H1 (cell line): ENCODE results near the gene LGI4. TPM values are rescaled to one million over a fixed set of nuclear protein-coding genes. Genes with fewer than 3 reads are reported as not detected.

ENCODE experiments used
- CTCF ChIA-PET: fragments of 300-600 bp; sonication (Branson Sonifier 250); formaldehyde crosslinking; loops from one replicate; lab custom pipeline; 2021; ENCODE audit not compliant: partially characterized antibody; lab: Charles Lee
- POLR2A ChIA-PET: fragments of 300-600 bp; sonication (Branson Sonifier 250); formaldehyde crosslinking; loops from one replicate; lab custom pipeline; 2021; ENCODE audit warnings: inconsistent platforms; ENCODE audit not compliant: partially characterized antibody; lab: Charles Lee
- DNase-seq, 2 experiments: peaks; one replicate each; pipeline versions ENCODE4 v3.0.0 to v3.0.0-alpha.2; 2010 to 2022; ENCODE audit warnings: low spot score in 2 of 2, low read depth in 1 of 2, mixed read lengths in 1 of 2
- FAIRE-seq: peaks from 2 replicates; lab custom pipeline; 2011; peaks lifted over from hg19 to GRCh38; lab: Jason Lieb, UNC
- H2AFZ ChIP-seq: 2 replicates; pipeline ENCODE4 v1.8.1; 2012; ENCODE audit warnings: low read length, inconsistent platforms
- H2AK5ac ChIP-seq: 2 replicates; pipeline ENCODE4 v1.6.1; 2013; ENCODE audit warnings: low read depth, low read length
- H2BK120ac ChIP-seq: replicated peaks from 2 replicates; pipeline ENCODE3; 2013; ENCODE audit warnings: low read depth, low read length, inconsistent platforms
- H2BK12ac ChIP-seq: 2 replicates; pipeline ENCODE4 v1.6.1; 2013; ENCODE audit warnings: low read depth, low read length
- H2BK15ac ChIP-seq: 2 replicates; pipeline ENCODE4 v1.6.1; 2013; ENCODE audit warnings: low read length
- H2BK20ac ChIP-seq: 2 replicates; pipeline ENCODE4 v1.6.1; 2013; ENCODE audit warnings: low read length
- H2BK5ac ChIP-seq: 2 replicates; pipeline ENCODE4 v1.6.1; 2013; ENCODE audit warnings: low read depth, low read length
- H3K14ac ChIP-seq: 2 replicates; pipeline ENCODE4 v1.6.1; 2013; ENCODE audit warnings: inconsistent platforms; ENCODE audit not compliant: insufficient read length
- H3K18ac ChIP-seq: 2 replicates; pipeline ENCODE4 v1.6.1; 2013; ENCODE audit warnings: low read length; ENCODE audit errors: extremely low read depth
- H3K23ac ChIP-seq: 2 replicates; pipeline ENCODE4 v1.6.1; 2013; ENCODE audit warnings: inconsistent platforms; ENCODE audit not compliant: insufficient read length
- H3K23me2 ChIP-seq: 2 replicates; pipeline ENCODE4 v1.6.1; 2013; ENCODE audit warnings: low read depth, low read length
- H3K27ac ChIP-seq: 2 replicates; pipeline ENCODE4 v1.6.1; 2011; ENCODE audit warnings: low read depth, low read length, inconsistent platforms
- H3K27me3 ChIP-seq, 4 experiments: replicated peaks in 1 of 4; 1 replicate in 1 of 4; 2 replicates in 3 of 4; pipeline versions ENCODE4 v1.6.1 to v1.8.1; 2011 to 2013; ENCODE audit warnings: low read length in 3 of 4, mild to moderate bottlenecking in 3 of 4, inconsistent platforms in 2 of 4, mixed read lengths in 2 of 4, moderate library complexity in 1 of 4; ENCODE audit not compliant: control insufficient read depth in 3 of 4, insufficient read depth in 3 of 4; ENCODE audit errors: extremely low read depth in 1 of 4
- H3K36me3 ChIP-seq, 4 experiments: 2 replicates each; pipeline versions ENCODE4 v1.6.1 to v1.8.1; 2011 to 2013; ENCODE audit warnings: mild to moderate bottlenecking in 4 of 4, low read length in 3 of 4, moderate library complexity in 2 of 4, control low read depth in 1 of 4, inconsistent platforms in 1 of 4; ENCODE audit not compliant: insufficient read depth in 4 of 4, control insufficient read depth in 2 of 4
- H3K4ac ChIP-seq: replicated peaks from 2 replicates; pipeline ENCODE3; 2013; ENCODE audit warnings: low read length, low read depth, mixed read lengths, inconsistent platforms; ENCODE audit not compliant: insufficient read length
- H3K4me1 ChIP-seq, 4 experiments: replicated peaks in 1 of 4; 1 replicate in 1 of 4; 2 replicates in 3 of 4; pipeline versions ENCODE4 v1.6.1 to v1.8.1; 2011 to 2013; ENCODE audit warnings: low read length in 3 of 4, inconsistent platforms in 2 of 4, mixed read lengths in 1 of 4; ENCODE audit not compliant: insufficient read depth in 4 of 4, control insufficient read depth in 3 of 4
- H3K4me2 ChIP-seq, 2 experiments: 2 replicates each; pipeline versions ENCODE4 v1.6.1 to v1.8.1; 2011 to 2013; ENCODE audit warnings: low read depth in 2 of 2, low read length in 2 of 2, control low read depth in 1 of 2, inconsistent platforms in 1 of 2, mild to moderate bottlenecking in 1 of 2; ENCODE audit not compliant: insufficient read depth in 1 of 2
- H3K4me3 ChIP-seq, 4 experiments: fragments of 200-600, 300-600 bp in 1 of 4; sonication (generic), shearing (Covaris generic), sonication (Bioruptor Twin) in 1 of 4; 2 replicates each; pipeline versions ENCODE4 v1.5.1 to v1.8.1; 2011 to 2016; ENCODE audit warnings: low read length in 4 of 4, low read depth in 3 of 4, control low read depth in 2 of 4, inconsistent platforms in 2 of 4, mild to moderate bottlenecking in 2 of 4, mixed read lengths in 1 of 4, moderate library complexity in 1 of 4; ENCODE audit not compliant: insufficient read depth in 2 of 4; ENCODE audit errors: extremely low read depth in 1 of 4
- H3K56ac ChIP-seq: replicated peaks from 2 replicates; pipeline ENCODE3; 2013; ENCODE audit warnings: low read depth, mild to moderate bottlenecking, mixed read lengths, low read length, inconsistent platforms; ENCODE audit not compliant: insufficient read length
- H3K79me1 ChIP-seq: 2 replicates; pipeline ENCODE4 v1.6.1; 2013; ENCODE audit warnings: low read depth, low read length, control low read depth
- H3K79me2 ChIP-seq, 2 experiments: 2 replicates each; pipeline versions ENCODE4 v1.6.1 to v1.8.1; 2012 to 2013; ENCODE audit warnings: low read length in 2 of 2, mild to moderate bottlenecking in 2 of 2, inconsistent platforms in 1 of 2; ENCODE audit not compliant: insufficient read depth in 2 of 2, control insufficient read depth in 1 of 2
- H3K9ac ChIP-seq, 4 experiments: replicated peaks in 1 of 4; 1 replicate in 1 of 4; 2 replicates in 3 of 4; pipeline versions ENCODE4 v1.6.1 to v1.8.1; 2011 to 2013; ENCODE audit warnings: low read depth in 3 of 4, low read length in 3 of 4, control low read depth in 2 of 4, mild to moderate bottlenecking in 2 of 4, moderate library complexity in 2 of 4, inconsistent platforms in 1 of 4; ENCODE audit errors: extremely low read depth in 1 of 4
- H3K9me3 ChIP-seq, 2 experiments: 2 replicates each; pipeline versions ENCODE4 v1.6.1 to v1.8.1; 2012 to 2013; ENCODE audit warnings: mild to moderate bottlenecking in 2 of 2, moderate library complexity in 2 of 2, control low read depth in 1 of 2, inconsistent platforms in 1 of 2, low read depth in 1 of 2, low read length in 1 of 2, mixed read lengths in 1 of 2; ENCODE audit not compliant: insufficient read depth in 2 of 2
- H4K20me1 ChIP-seq, 2 experiments: replicated peaks in 1 of 2; 2 replicates each; pipeline versions ENCODE3 to v1.8.1; 2011 to 2013; ENCODE audit warnings: inconsistent platforms in 2 of 2, low read length in 2 of 2, mild to moderate bottlenecking in 1 of 2; ENCODE audit not compliant: insufficient read depth in 2 of 2, control insufficient read depth in 1 of 2
- H4K5ac ChIP-seq: 2 replicates; pipeline ENCODE4 v1.6.1; 2013; ENCODE audit warnings: low read length, low read depth, mixed read lengths, inconsistent platforms; ENCODE audit not compliant: insufficient read length
- H4K8ac ChIP-seq: 2 replicates; pipeline ENCODE4 v1.8.0; 2013; ENCODE audit warnings: mild to moderate bottlenecking, moderate library complexity, low read length, inconsistent platforms; ENCODE audit not compliant: insufficient read depth; ENCODE audit errors: extremely low read depth
- H4K91ac ChIP-seq: replicated peaks from 2 replicates; pipeline ENCODE3; 2013; ENCODE audit warnings: low read length, mixed read lengths, inconsistent platforms; ENCODE audit not compliant: insufficient read length
- GTF2F1 ChIP-seq: IDR thresholded peaks from 2 replicates; pipeline ENCODE4 v1.6.1; 2012; ENCODE audit warnings: low read depth, low read length, improper control_type of control experiment, borderline replicate concordance
- JUND ChIP-seq: IDR thresholded peaks from 2 replicates; pipeline ENCODE4 v1.6.1; 2011; ENCODE audit warnings: mild to moderate bottlenecking, improper control_type of control experiment, low read length
- MAFK ChIP-seq: IDR thresholded peaks from 2 replicates; pipeline ENCODE4 v1.6.1; 2012; ENCODE audit warnings: low read depth, mild to moderate bottlenecking, improper control_type of control experiment, low read length
- SP1 ChIP-seq: IDR thresholded peaks from 2 replicates; pipeline ENCODE4 v1.6.1; 2011; ENCODE audit warnings: low read depth, low read length
- SRF ChIP-seq: IDR thresholded peaks from 2 replicates; pipeline ENCODE4 v1.6.1; 2011; ENCODE audit warnings: mild to moderate bottlenecking, low read depth, low read length, moderate library complexity
- TEAD4 ChIP-seq: IDR thresholded peaks from 2 replicates; pipeline ENCODE4 v1.6.1; 2012; ENCODE audit warnings: low read depth, low read length, inconsistent platforms, mixed read lengths
- WGBS, 2 experiments: shearing (Covaris generic) in 1 of 2; methylation state at CpG; one replicate each; pipeline versions ENCODE4 v1.1.6 to v1.1.7; 2013 to 2015; ENCODE audit warnings: low lambda C conversion rate in 2 of 2, mixed read lengths in 2 of 2, inconsistent platforms in 1 of 2, low coverage in 1 of 2, missing lambda C conversion rate in 1 of 2; ENCODE audit not compliant: insufficient replicate concordance in 2 of 2, insufficient coverage in 1 of 2, insufficient read length in 1 of 2; ENCODE audit errors: extremely low coverage in 1 of 2, missing lambda C conversion rate in 1 of 2; 5-methylcytosine and 5-hydroxymethylcytosine counted together
- polyA plus RNA-seq, 7 experiments: library from polyadenylated mRNA; depleted of rRNA in 3 of 7; stranded (reverse) in 5 of 7; unstranded in 2 of 7; fragments of >200 nt in 5 of 7; fragments of 200-250 nt in 2 of 7; gene quantifications; 1 replicate in 5 of 7; 2 replicates in 1 of 7; 4 replicates in 1 of 7; pipeline versions ENCODE4 v1.2.1 to v1.2.3, GENCODE V29; 2011 to 2013; ENCODE audit warnings: missing spikeins in 2 of 7, mixed read lengths in 2 of 7
- total RNA-seq: library from RNA; stranded (reverse); fragmentation: NEBNext Ultra II Directional; extraction: Animal tissue kit (Norgen Biotek cat#: 25700); gene quantifications from 2 replicates; pipeline ENCODE4 v1.2.1, GENCODE V29; 2021
- TF ChIP-seq, protein P1 (sequence below): IDR thresholded peaks from 2 replicates; pipeline ENCODE4 v1.6.1; 2011; ENCODE audit warnings: low read depth, mild to moderate bottlenecking, low read length; ENCODE audit not compliant: insufficient read depth
- TF ChIP-seq, protein P2 (sequence below): IDR thresholded peaks from 2 replicates; pipeline ENCODE4 v1.6.1; 2012; ENCODE audit warnings: inconsistent platforms

Gene LGI4
- total and polyA plus RNA-seq, 2 of the 8 experiments (the other 6 are each of a cell fraction or from before 2014, with no cell fraction given), result 2.0 to 8.2 TPM

DNA sequence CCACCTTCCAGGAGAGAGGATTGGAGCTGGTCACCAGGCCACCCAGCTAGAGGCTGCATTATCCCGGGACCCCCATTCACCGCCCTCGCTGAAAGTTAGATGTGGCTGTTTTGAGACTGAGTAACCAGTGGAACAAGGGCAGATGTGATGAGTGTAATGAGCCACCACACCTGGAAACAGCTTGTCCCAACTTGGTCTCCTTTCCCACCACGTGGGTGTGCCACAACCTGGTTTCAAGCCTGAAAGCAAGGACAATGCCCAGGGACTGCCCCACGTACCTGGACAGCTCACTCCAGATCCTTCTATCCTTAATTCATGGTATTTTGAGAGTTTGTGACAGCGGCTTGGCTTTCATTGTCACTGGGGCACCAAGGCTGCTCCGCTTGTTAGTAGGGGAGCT is 7.0 kb downstream of the LGI4 start:
- 76% methylated on average over 7 of the region's 7 CpGs; no CpG with 5 or more reads in 1 of the 2 experiments for WGBS, 2 experiments
- no peak for FAIRE-seq
- TF ChIP-seq MAFK (no peak), GTF2F1 (no peak), JUND (no peak), SP1 (no peak), SRF (no peak), TEAD4 (no peak)
- TF ChIP-seq, protein P1, sequence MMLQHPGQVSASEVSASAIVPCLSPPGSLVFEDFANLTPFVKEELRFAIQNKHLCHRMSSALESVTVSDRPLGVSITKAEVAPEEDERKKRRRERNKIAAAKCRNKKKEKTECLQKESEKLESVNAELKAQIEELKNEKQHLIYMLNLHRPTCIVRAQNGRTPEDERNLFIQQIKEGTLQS, result no peak
- TF ChIP-seq, protein P2, sequence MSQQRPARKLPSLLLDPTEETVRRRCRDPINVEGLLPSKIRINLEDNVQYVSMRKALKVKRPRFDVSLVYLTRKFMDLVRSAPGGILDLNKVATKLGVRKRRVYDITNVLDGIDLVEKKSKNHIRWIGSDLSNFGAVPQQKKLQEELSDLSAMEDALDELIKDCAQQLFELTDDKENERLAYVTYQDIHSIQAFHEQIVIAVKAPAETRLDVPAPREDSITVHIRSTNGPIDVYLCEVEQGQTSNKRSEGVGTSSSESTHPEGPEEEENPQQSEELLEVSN, result no peak

More for the DNA sequence above, 7.0 kb downstream of the LGI4 start:
- H3K9ac ChIP-seq, result no peak overlapping the region
- H3K18ac ChIP-seq, result no peak overlapping the region
- no peak overlapping the region for H4K8ac ChIP-seq
- H2BK5ac ChIP-seq, result no peak overlapping the region
- no peak overlapping the region for H2AFZ ChIP-seq
- no peaks in the 10 kb centered on the region for H3K9me3 ChIP-seq
- no peak for DNase-seq
- H3K4me1 ChIP-seq, result peaks cover 2 to 6% (median 4%) of the 10 kb centered on the region in 4 experiments; a peak in 5 of 7 replicates
- H3K14ac ChIP-seq, result no peak overlapping the region
- no peak overlapping the region for H3K4ac ChIP-seq
- no peak overlapping the region for H2BK15ac ChIP-seq
- no peaks in the 10 kb centered on the region for H3K79me2 ChIP-seq
- H2BK12ac ChIP-seq, result no peak overlapping the region
- no peak overlapping the region for H3K4me3 ChIP-seq
- H3K23me2 ChIP-seq, result peaks cover 4% of the 10 kb centered on the region
- no peak overlapping the region for H2AK5ac ChIP-seq
- H3K79me1 ChIP-seq, result no peaks in the 10 kb centered on the region
- no peak overlapping the region for H3K23ac ChIP-seq
- no peaks in the 10 kb centered on the region for H4K20me1 ChIP-seq
- H3K36me3 ChIP-seq, result no peaks in the 10 kb centered on the region
- no peak overlapping the region for H4K91ac ChIP-seq
- H3K4me2 ChIP-seq, result no peak overlapping the region
- no peak overlapping the region for H2BK120ac ChIP-seq
- H3K56ac ChIP-seq, result no peak overlapping the region
- POLR2A ChIA-PET, result interaction anchor here (1.0 to 1.6 kb wide), 4 partner anchors 8 to 44 kb away, joined by 3 to 4 read pairs (median 4); partner anchors contain the start of gene LGI4
- no peak overlapping the region for H3K27ac ChIP-seq
- H3K27me3 ChIP-seq, result no peaks in the 10 kb centered on the region; a peak in 2 of 7 replicates
- no peak overlapping the region for H2BK20ac ChIP-seq
- no peak overlapping the region for H4K5ac ChIP-seq
- CTCF ChIA-PET, result interaction anchor here (0.6 to 3.1 kb wide), 12 partner anchors 9 to 457 kb away, joined by 3 to 22 read pairs (median 4); partner anchors contain the start of genes FXYD1, FXYD5, FXYD7 and LGI4
